ENCODE measurements around the gene MEF2A. TPM values are rescaled to one million over a fixed set of nuclear protein-coding genes. Genes with fewer than 3 reads are reported as not detected.

Gene MEF2A
- total RNA-seq, 1 donor from 2014 or later, result 49.5 TPM

DNA sequence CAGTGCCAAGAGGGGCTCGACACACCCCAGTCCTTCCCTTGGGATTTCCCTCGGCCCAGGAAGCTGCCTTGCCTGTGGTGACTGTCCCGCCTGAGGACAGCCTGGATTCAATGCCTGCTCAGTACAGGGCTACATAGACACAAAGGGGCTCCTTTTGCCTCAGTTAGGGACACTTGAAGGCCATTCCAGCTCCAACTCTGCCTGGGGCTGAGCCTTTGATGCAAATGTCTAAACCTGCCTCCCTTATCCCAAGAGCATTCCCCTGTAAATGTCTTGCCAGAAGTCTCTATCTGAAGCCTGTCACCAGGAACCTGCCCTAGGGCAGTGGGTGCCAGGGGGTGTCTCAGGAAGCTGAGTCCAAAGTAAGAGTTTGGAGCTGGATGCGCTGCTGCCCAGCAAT lies 186.8 kb downstream of the MEF2A start:
- Mint-ChIP-seq H3K27me3 (ENCODE audit: unreplicated experiment) (peaks cover 6% of the 10 kb centered on the region), H3K27ac (ENCODE audit: unreplicated experiment) (peak overlapping the region; percentile 94), H3K9me3 (ENCODE audit: unreplicated experiment) (peaks cover 11% of the 10 kb centered on the region), H3K4me3 (ENCODE audit: unreplicated experiment) (no peak overlapping the region), H3K36me3 (ENCODE audit: unreplicated experiment) (peaks cover 10% of the 10 kb centered on the region), H3K4me1 (ENCODE audit: low read depth, unreplicated experiment) (peaks cover 26% of the 10 kb centered on the region)
- TF ChIP-seq, protein P1, sequence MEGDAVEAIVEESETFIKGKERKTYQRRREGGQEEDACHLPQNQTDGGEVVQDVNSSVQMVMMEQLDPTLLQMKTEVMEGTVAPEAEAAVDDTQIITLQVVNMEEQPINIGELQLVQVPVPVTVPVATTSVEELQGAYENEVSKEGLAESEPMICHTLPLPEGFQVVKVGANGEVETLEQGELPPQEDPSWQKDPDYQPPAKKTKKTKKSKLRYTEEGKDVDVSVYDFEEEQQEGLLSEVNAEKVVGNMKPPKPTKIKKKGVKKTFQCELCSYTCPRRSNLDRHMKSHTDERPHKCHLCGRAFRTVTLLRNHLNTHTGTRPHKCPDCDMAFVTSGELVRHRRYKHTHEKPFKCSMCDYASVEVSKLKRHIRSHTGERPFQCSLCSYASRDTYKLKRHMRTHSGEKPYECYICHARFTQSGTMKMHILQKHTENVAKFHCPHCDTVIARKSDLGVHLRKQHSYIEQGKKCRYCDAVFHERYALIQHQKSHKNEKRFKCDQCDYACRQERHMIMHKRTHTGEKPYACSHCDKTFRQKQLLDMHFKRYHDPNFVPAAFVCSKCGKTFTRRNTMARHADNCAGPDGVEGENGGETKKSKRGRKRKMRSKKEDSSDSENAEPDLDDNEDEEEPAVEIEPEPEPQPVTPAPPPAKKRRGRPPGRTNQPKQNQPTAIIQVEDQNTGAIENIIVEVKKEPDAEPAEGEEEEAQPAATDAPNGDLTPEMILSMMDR (IDR thresholded peaks at IDR 0.05; ENCODE audit: partially characterized antibody, unreplicated experiment), result no peak
- DNase-seq, result no peak

DNA sequence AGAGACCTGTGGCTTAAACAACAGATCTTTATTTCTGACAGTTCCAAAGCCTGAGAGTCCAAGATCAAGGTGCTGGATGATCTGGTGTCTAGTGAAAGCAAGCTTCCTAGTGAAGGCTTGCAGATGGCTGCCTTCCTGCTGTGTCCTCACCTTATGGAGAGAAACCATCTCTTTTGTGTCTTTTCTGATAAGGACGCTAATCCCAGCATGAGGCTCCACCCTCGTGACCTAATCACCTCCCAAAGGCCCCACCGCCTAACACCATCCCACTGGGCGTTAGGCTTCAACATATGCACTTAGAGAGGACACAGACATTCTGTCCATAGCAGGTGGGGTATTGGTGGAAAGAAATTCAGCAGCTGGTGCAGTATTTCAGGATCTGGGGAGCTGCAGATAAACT lies 187.3 kb downstream of the MEF2A start:
- Mint-ChIP-seq H3K27ac (ENCODE audit: unreplicated experiment) (peak overlapping the region; percentile 94), H3K4me3 (ENCODE audit: unreplicated experiment) (peak overlapping the region; percentile 63), H3K27me3 (ENCODE audit: unreplicated experiment) (peaks cover 6% of the 10 kb centered on the region), H3K4me1 (ENCODE audit: low read depth, unreplicated experiment) (peaks cover 27% of the 10 kb centered on the region), H3K36me3 (ENCODE audit: unreplicated experiment) (peaks cover 8% of the 10 kb centered on the region), H3K9me3 (ENCODE audit: unreplicated experiment) (peaks cover 11% of the 10 kb centered on the region)
- DNase-seq, result peak; percentile 24
- TF ChIP-seq, protein P1 (IDR thresholded peaks at IDR 0.05; ENCODE audit: partially characterized antibody, unreplicated experiment), result no peak

DNA sequence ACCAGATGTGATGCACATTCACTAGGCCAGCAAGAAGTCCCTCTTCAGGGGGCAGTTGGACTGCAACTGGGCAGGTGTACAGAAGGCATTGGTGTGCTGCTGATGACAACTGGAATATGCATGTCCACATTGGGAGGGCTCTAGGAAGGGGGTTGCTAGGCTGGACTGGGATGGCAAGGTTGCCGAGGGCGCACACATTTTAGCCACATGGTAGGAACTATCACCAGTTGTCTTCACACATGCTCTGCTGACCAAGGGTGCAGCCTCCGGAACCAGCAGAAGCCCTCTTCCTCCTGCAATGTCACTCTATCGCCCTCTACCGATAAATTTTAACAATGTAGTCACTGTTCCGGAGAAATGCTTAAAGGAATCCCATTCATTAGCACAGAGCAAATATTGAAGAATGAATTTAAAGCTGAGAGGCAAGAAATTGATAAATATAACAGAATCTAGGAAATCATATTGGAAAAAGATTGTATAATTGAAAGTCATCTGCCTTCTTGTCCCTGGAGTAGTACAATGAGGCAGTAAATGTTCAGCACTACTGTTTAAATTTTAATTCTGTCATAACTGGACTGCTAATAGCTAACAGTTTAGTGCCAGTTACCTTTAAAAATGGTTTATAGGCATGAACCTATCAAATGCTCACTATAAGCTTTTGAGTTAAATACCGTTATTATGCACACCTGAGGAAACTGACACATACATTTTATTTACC lies 190.1 kb downstream of the MEF2A start:
- H3K9me3 Mint-ChIP-seq (ENCODE audit: unreplicated experiment), result peaks cover 7% of the 10 kb centered on the region
- TF ChIP-seq, protein P1 (IDR thresholded peaks at IDR 0.05; ENCODE audit: partially characterized antibody, unreplicated experiment), result peak; percentile 70
- peak overlapping the region; percentile 12 for H3K27ac Mint-ChIP-seq (ENCODE audit: unreplicated experiment)
- peak; percentile 43 for DNase-seq
- peaks cover 8% of the 10 kb centered on the region for H3K27me3 Mint-ChIP-seq (ENCODE audit: unreplicated experiment)
- H3K36me3 Mint-ChIP-seq (ENCODE audit: unreplicated experiment), result peaks cover 5% of the 10 kb centered on the region
- peaks cover 44% of the 10 kb centered on the region for H3K4me1 Mint-ChIP-seq (ENCODE audit: low read depth, unreplicated experiment)
- H3K4me3 Mint-ChIP-seq (ENCODE audit: unreplicated experiment), result no peak overlapping the region

DNA sequence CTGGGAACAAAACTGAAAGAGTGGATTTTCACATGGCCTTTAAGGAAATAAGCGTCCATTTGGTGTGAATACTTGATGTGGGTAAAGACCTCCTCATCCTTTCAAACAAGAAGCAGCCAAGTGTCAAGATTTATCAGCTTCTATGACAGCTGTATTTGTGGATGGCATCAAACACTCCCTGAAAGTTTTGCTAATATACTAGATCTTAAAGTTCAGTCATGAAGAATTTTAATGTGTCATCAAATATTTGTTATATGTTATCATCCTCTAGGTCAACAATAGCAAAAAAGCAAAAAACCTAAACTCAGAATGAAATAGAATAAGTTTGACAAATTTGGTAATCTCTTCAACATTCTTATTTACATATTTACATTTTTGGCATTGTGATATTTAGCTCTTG lies 196.5 kb downstream of the MEF2A start:
- no peak for DNase-seq
- H3K27me3 Mint-ChIP-seq (ENCODE audit: unreplicated experiment), result peaks cover 2% of the 10 kb centered on the region
- H3K4me3 Mint-ChIP-seq (ENCODE audit: unreplicated experiment), result peak overlapping the region; percentile 8
- peaks cover 40% of the 10 kb centered on the region for H3K4me1 Mint-ChIP-seq (ENCODE audit: low read depth, unreplicated experiment)
- H3K27ac Mint-ChIP-seq (ENCODE audit: unreplicated experiment), result no peak overlapping the region
- H3K36me3 Mint-ChIP-seq (ENCODE audit: unreplicated experiment), result no peaks in the 10 kb centered on the region
- TF ChIP-seq, protein P1 (IDR thresholded peaks at IDR 0.05; ENCODE audit: partially characterized antibody, unreplicated experiment), result no peak
- H3K9me3 Mint-ChIP-seq (ENCODE audit: unreplicated experiment), result no peaks in the 10 kb centered on the region

DNA sequence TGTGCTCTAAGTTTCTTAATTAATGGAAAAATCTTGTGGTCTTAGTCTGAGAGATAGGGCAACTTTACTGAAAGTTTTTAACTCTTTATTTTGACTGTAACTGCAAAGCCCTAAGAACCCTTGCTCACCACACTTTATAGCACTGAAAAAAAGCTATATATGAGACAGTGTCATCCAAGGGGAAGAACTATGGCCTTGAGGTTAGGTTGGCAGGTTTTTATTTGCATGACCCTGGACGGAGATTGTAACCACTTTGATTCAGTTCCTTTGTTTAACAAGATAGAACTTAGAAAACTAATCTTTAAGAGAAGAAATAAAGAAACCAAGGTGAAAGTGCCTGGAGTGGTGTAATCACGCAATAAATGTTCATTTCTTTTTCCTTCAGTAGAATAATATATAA lies 198.0 kb downstream of the MEF2A start:
- Mint-ChIP-seq H3K9me3 (ENCODE audit: unreplicated experiment) (no peaks in the 10 kb centered on the region), H3K27me3 (ENCODE audit: unreplicated experiment) (peaks cover 2% of the 10 kb centered on the region), H3K4me3 (ENCODE audit: unreplicated experiment) (no peak overlapping the region), H3K27ac (ENCODE audit: unreplicated experiment) (no peak overlapping the region), H3K36me3 (ENCODE audit: unreplicated experiment) (no peaks in the 10 kb centered on the region), H3K4me1 (ENCODE audit: low read depth, unreplicated experiment) (peaks cover 35% of the 10 kb centered on the region)
- no peak for DNase-seq
- TF ChIP-seq, protein P1 (IDR thresholded peaks at IDR 0.05; ENCODE audit: partially characterized antibody, unreplicated experiment), result no peak

Data from glutamatergic neuron (in vitro differentiated cells).